Keratinocyte (primary cell): ENCODE data around the gene AP2A2. TPM values are rescaled to one million over a fixed set of nuclear protein-coding genes. Genes with fewer than 3 reads are reported as not detected.

Experiments
- DNase-seq: peaks from one replicate; pipeline ENCODE4 v3.0.0-alpha.2; 2011; ENCODE audit warnings: low read depth, missing footprints, low spot score
- FAIRE-seq: peaks from 2 replicates; lab custom pipeline; 2011; peaks lifted over from hg19 to GRCh38; lab: Jason Lieb, UNC
- H2AFZ ChIP-seq: 2 replicates; pipeline ENCODE4 v1.6.0; 2012; ENCODE audit warnings: low read length, control low read depth, inconsistent platforms; ENCODE audit not compliant: control insufficient read depth
- H3K27ac ChIP-seq: 2 replicates; pipeline ENCODE4 v1.5.1; 2011; ENCODE audit warnings: low read length; ENCODE audit not compliant: control insufficient read depth, insufficient read depth
- H3K27me3 ChIP-seq: 3 replicates; pipeline ENCODE4 v1.6.0; 2011; ENCODE audit warnings: low read length; ENCODE audit not compliant: control insufficient read depth, insufficient read depth; ENCODE audit errors: extremely low read depth
- H3K36me3 ChIP-seq, 2 experiments: 2 replicates in 1 of 2; 3 replicates in 1 of 2; pipeline ENCODE4 v1.5.1; 2011; ENCODE audit warnings: low read length in 2 of 2, mild to moderate bottlenecking in 1 of 2; ENCODE audit not compliant: control insufficient read depth in 2 of 2, insufficient read depth in 2 of 2; ENCODE audit errors: extremely low read depth in 1 of 2
- H3K4me1 ChIP-seq: 3 replicates; pipeline ENCODE4 v1.5.1; 2011; ENCODE audit warnings: low read length; ENCODE audit not compliant: control insufficient read depth, insufficient read depth; ENCODE audit errors: extremely low read depth
- H3K4me2 ChIP-seq: 3 replicates; pipeline ENCODE4 v1.6.0; 2011; ENCODE audit warnings: low read depth, low read length; ENCODE audit not compliant: control insufficient read depth, insufficient read depth; ENCODE audit errors: extremely low read depth
- H3K4me3 ChIP-seq, 3 experiments: fragments of 200-600 bp in 1 of 3; sonication (generic) in 1 of 3; 2 replicates in 2 of 3; 3 replicates in 1 of 3; pipeline ENCODE4 v1.5.1; 2011 to 2016; ENCODE audit warnings: low read length in 3 of 3, mild to moderate bottlenecking in 3 of 3, control low read depth in 2 of 3, inconsistent platforms in 1 of 3, low read depth in 1 of 3, mixed read lengths in 1 of 3, mixed run types in 1 of 3, moderate library complexity in 1 of 3; ENCODE audit not compliant: control insufficient read depth in 2 of 3, insufficient read depth in 2 of 3; ENCODE audit errors: extremely low read depth in 1 of 3
- H3K79me2 ChIP-seq: 2 replicates; pipeline ENCODE4 v1.6.0; 2012; ENCODE audit warnings: low read length; ENCODE audit not compliant: control insufficient read depth, insufficient read depth
- H3K9ac ChIP-seq: 3 replicates; pipeline ENCODE4 v1.6.0; 2011; ENCODE audit warnings: low read length; ENCODE audit not compliant: control insufficient read depth, insufficient read depth; ENCODE audit errors: extremely low read depth
- H3K9me1 ChIP-seq: 3 replicates; pipeline ENCODE4 v1.6.0; 2011; ENCODE audit warnings: low read length; ENCODE audit not compliant: control insufficient read depth, insufficient read depth; ENCODE audit errors: extremely low read depth
- H3K9me3 ChIP-seq: 2 replicates; pipeline ENCODE4 v1.5.1; 2012; ENCODE audit warnings: low read depth, low read length; ENCODE audit not compliant: control insufficient read depth
- H4K20me1 ChIP-seq: 3 replicates; pipeline ENCODE4 v1.6.0; 2011; ENCODE audit warnings: low read length; ENCODE audit not compliant: control insufficient read depth, insufficient read depth; ENCODE audit errors: extremely low read depth
- EZH2 ChIP-seq: IDR thresholded peaks from one replicate; pipeline ENCODE4 v1.6.1; 2012; ENCODE audit warnings: inconsistent platforms, mild to moderate bottlenecking, low read length, moderate library complexity
- dilution Hi-C: fragments of 300-500 bp; cut with MboI; formaldehyde crosslinking; loops from one replicate; pipeline ENCODE4 v1.7.0; 2020; ENCODE audit warnings: low sequenced_read_pairs; ENCODE audit not compliant: extremely low pct_ligation_motif_present
- polyA plus RNA-seq, 5 experiments: library from polyadenylated mRNA; depleted of rRNA in 3 of 5; stranded (reverse) in 3 of 5; stranded (forward) in 1 of 5; unstranded in 1 of 5; fragments of >200 nt; gene quantifications; 1 replicate in 1 of 5; 2 replicates in 3 of 5; 3 replicates in 1 of 5; pipeline versions ENCODE4 v1.2.1 to v1.2.3, GENCODE V29; 2011 to 2012; ENCODE audit warnings: missing spikeins in 2 of 5, low read depth in 1 of 5, low replicate concordance in 1 of 5
- TF ChIP-seq, protein P1 (sequence below), 3 experiments: IDR thresholded peaks in 1 of 3; conservative IDR thresholded peaks in 1 of 3; optimal IDR thresholded peaks in 1 of 3; 2 replicates in 2 of 3; 3 replicates in 1 of 3; pipeline versions ENCODE3 to v1.5.1; 2011; ENCODE audit warnings: low read length in 3 of 3, mild to moderate bottlenecking in 3 of 3, moderate library complexity in 2 of 3, control low read depth in 1 of 3, inconsistent platforms in 1 of 3; ENCODE audit not compliant: insufficient read depth in 2 of 3; ENCODE audit errors: extremely low read depth in 1 of 3

The AP2A2 gene
- polyA plus RNA-seq, 1 donor (not counting 4 experiments of a cell fraction or from before 2014, with no cell fraction given) = 47.8 TPM

DNA sequence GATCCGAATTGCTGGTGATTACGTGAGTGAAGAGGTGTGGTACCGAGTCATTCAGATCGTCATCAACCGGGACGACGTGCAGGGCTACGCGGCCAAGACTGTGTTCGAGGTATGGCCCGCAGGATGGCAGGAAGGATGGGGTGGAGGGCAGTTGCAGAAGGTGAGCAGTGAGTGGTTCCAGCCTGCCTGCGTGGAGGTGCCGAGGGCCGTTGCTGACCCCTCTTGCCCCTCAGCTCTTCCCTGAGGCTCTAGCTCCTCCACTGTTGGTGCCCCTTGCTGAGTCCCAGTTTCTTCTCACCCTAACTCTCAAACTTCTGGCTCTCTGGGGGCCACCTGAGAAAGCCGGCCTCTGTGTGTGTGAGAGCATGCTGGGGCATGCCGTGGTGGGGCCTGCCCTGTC, 66.9 kb downstream of the AP2A2 start:
- FAIRE-seq = no peak

DNA sequence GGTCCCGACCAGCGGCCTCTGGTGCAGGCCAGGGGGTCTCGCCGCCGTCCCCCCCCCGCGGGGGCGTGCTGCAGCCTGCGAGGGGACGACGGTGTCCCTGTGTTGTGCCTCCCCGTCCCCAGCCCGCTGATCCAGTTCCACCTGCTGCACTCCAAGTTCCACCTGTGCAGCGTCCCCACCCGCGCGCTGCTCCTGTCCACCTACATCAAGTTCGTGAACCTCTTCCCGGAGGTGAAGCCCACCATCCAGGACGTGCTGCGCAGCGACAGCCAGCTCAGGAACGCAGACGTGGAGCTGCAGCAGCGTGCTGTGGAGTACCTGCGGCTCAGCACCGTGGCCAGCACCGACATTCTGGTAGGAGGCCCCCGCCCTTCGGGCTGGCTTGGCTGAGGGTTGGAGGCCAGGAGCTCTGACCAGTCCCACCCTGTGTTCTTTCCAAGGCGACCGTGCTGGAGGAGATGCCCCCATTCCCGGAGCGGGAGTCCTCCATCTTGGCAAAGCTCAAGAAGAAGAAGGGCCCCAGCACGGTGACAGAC, 68.0 kb downstream of the AP2A2 start:
- TF ChIP-seq EZH2 = no peak
- TF ChIP-seq, protein P1, sequence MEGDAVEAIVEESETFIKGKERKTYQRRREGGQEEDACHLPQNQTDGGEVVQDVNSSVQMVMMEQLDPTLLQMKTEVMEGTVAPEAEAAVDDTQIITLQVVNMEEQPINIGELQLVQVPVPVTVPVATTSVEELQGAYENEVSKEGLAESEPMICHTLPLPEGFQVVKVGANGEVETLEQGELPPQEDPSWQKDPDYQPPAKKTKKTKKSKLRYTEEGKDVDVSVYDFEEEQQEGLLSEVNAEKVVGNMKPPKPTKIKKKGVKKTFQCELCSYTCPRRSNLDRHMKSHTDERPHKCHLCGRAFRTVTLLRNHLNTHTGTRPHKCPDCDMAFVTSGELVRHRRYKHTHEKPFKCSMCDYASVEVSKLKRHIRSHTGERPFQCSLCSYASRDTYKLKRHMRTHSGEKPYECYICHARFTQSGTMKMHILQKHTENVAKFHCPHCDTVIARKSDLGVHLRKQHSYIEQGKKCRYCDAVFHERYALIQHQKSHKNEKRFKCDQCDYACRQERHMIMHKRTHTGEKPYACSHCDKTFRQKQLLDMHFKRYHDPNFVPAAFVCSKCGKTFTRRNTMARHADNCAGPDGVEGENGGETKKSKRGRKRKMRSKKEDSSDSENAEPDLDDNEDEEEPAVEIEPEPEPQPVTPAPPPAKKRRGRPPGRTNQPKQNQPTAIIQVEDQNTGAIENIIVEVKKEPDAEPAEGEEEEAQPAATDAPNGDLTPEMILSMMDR (optimal IDR thresholded peaks at IDR 0.05 in 1 of 3, IDR thresholded peaks at IDR 0.05 in 1 of 3, conservative IDR thresholded peaks at IDR 0.05 in 1 of 3; ENCODE audit: extremely low read depth in 1 of 3, insufficient read depth in 2 of 3, low read length in 3 of 3) = no peak
- no peak overlapping the region for H3K27ac ChIP-seq
- no peaks in the 10 kb centered on the region for H4K20me1 ChIP-seq
- FAIRE-seq (no peak), DNase-seq (no peak)
- H3K36me3 ChIP-seq = peaks cover 20 to 40% of the 10 kb centered on the region in 2 experiments
- no peaks in the 10 kb centered on the region for H3K4me1 ChIP-seq
- no peaks in the 10 kb centered on the region for H3K9me1 ChIP-seq
- H3K9ac ChIP-seq = no peak overlapping the region
- no peak overlapping the region for H3K4me2 ChIP-seq
- H3K4me3 ChIP-seq = no peak overlapping the region
- no peaks in the 10 kb centered on the region for H3K27me3 ChIP-seq
- peaks cover 5% of the 10 kb centered on the region for H3K79me2 ChIP-seq
- H3K9me3 ChIP-seq = no peaks in the 10 kb centered on the region
- dilution Hi-C loops = no loop called here
- no peak overlapping the region for H2AFZ ChIP-seq

More for the DNA sequence above, 66.9 kb downstream of the AP2A2 start:
- H3K27ac ChIP-seq = no peak overlapping the region
- no peaks in the 10 kb centered on the region for H4K20me1 ChIP-seq
- no peak for TF ChIP-seq EZH2
- TF ChIP-seq, protein P1 (optimal IDR thresholded peaks at IDR 0.05 in 1 of 3, IDR thresholded peaks at IDR 0.05 in 1 of 3, conservative IDR thresholded peaks at IDR 0.05 in 1 of 3; ENCODE audit: extremely low read depth in 1 of 3, insufficient read depth in 2 of 3, low read length in 3 of 3) = no peak
- peaks cover 20 to 42% of the 10 kb centered on the region in 2 experiments for H3K36me3 ChIP-seq
- H3K9ac ChIP-seq = no peak overlapping the region
- no peaks in the 10 kb centered on the region for H3K9me1 ChIP-seq
- dilution Hi-C loops = no loop called here
- H3K4me2 ChIP-seq = no peak overlapping the region
- H2AFZ ChIP-seq = no peak overlapping the region
- H3K27me3 ChIP-seq = no peaks in the 10 kb centered on the region
- no peak for DNase-seq
- H3K4me1 ChIP-seq = no peaks in the 10 kb centered on the region
- no peaks in the 10 kb centered on the region for H3K9me3 ChIP-seq
- peaks cover 5% of the 10 kb centered on the region for H3K79me2 ChIP-seq
- H3K4me3 ChIP-seq = no peak overlapping the region
